Astrocyte (in vitro differentiated cells and primary cell): ENCODE data around the gene TMEM235. TPM values are rescaled to one million over a fixed set of nuclear protein-coding genes. Genes with fewer than 3 reads are reported as not detected.

Experiments
- DNase-seq: peaks from one replicate; pipeline ENCODE4 v3.0.0-alpha.2; 2010; ENCODE audit warnings: low read depth
- FAIRE-seq: peaks from 2 replicates; lab custom pipeline; 2011; peaks lifted over from hg19 to GRCh38; lab: Jason Lieb, UNC
- H2AFZ ChIP-seq: 2 replicates; pipeline ENCODE4 v1.6.0; 2012; ENCODE audit warnings: low read depth, low read length, inconsistent platforms
- H3K27ac ChIP-seq: 2 replicates; pipeline ENCODE4 v1.5.1; 2011; ENCODE audit warnings: low read depth, low read length, inconsistent platforms
- H3K27me3 ChIP-seq: 2 replicates; pipeline ENCODE4 v1.6.0; 2011; ENCODE audit warnings: low read length, inconsistent platforms; ENCODE audit not compliant: insufficient read depth
- H3K36me3 ChIP-seq: 2 replicates; pipeline ENCODE4 v1.5.1; 2011; ENCODE audit warnings: low read length, inconsistent platforms; ENCODE audit not compliant: insufficient read depth
- H3K4me1 ChIP-seq: 2 replicates; pipeline ENCODE4 v1.5.1; 2011; ENCODE audit warnings: low read length, inconsistent platforms; ENCODE audit not compliant: insufficient read depth
- H3K4me2 ChIP-seq: 2 replicates; pipeline ENCODE4 v1.6.0; 2012; ENCODE audit warnings: low read length, inconsistent platforms
- H3K4me3 ChIP-seq: 2 replicates; pipeline ENCODE4 v1.5.1; 2011; ENCODE audit warnings: low read depth, mild to moderate bottlenecking, low read length, inconsistent platforms; ENCODE audit not compliant: insufficient read depth
- H3K79me2 ChIP-seq: 2 replicates; pipeline ENCODE4 v1.6.0; 2012; ENCODE audit warnings: mild to moderate bottlenecking, low read length, inconsistent platforms; ENCODE audit not compliant: insufficient read depth
- H3K9ac ChIP-seq: 2 replicates; pipeline ENCODE4 v1.6.0; 2012; ENCODE audit warnings: mild to moderate bottlenecking, low read length, inconsistent platforms
- H3K9me3 ChIP-seq: 2 replicates; pipeline ENCODE4 v1.5.1; 2012; ENCODE audit warnings: low read depth, mild to moderate bottlenecking, low read length, inconsistent platforms; ENCODE audit not compliant: insufficient read depth
- H4K20me1 ChIP-seq: 2 replicates; pipeline ENCODE4 v1.6.0; 2012; ENCODE audit warnings: low read length, inconsistent platforms; ENCODE audit not compliant: insufficient read depth
- H3K27ac Mint-ChIP-seq: one replicate; pipeline ENCODE4 v1.8.0; 2021; ENCODE audit warnings: mild to moderate bottlenecking, mixed read lengths; ENCODE audit not compliant: unreplicated experiment
- H3K27me3 Mint-ChIP-seq: one replicate; pipeline ENCODE4 v1.8.0; 2021; ENCODE audit warnings: low read depth, mixed read lengths; ENCODE audit not compliant: unreplicated experiment
- H3K36me3 Mint-ChIP-seq: one replicate; pipeline ENCODE4 v1.8.0; 2021; ENCODE audit warnings: low read depth, mixed read lengths; ENCODE audit not compliant: unreplicated experiment
- H3K4me1 Mint-ChIP-seq: one replicate; pipeline ENCODE4 v1.8.0; 2021; ENCODE audit warnings: low read depth, mixed read lengths; ENCODE audit not compliant: unreplicated experiment
- H3K4me3 Mint-ChIP-seq: one replicate; pipeline ENCODE4 v1.8.0; 2021; ENCODE audit warnings: mild to moderate bottlenecking, moderate library complexity, mixed read lengths; ENCODE audit not compliant: unreplicated experiment
- H3K9me3 Mint-ChIP-seq: one replicate; pipeline ENCODE4 v1.8.0; 2021; ENCODE audit warnings: mild to moderate bottlenecking, mixed read lengths; ENCODE audit not compliant: unreplicated experiment
- CTCF ChIP-seq: IDR thresholded peaks from 2 replicates; pipeline ENCODE4 v1.5.1; 2011; ENCODE audit warnings: low read depth, mild to moderate bottlenecking, inconsistent platforms, low read length, moderate library complexity; ENCODE audit not compliant: insufficient read depth
- EZH2 ChIP-seq: IDR thresholded peaks from 2 replicates; pipeline ENCODE4 v1.6.1; 2012; ENCODE audit warnings: mild to moderate bottlenecking, low read length, inconsistent platforms; ENCODE audit not compliant: insufficient read depth
- total RNA-seq: library from RNA; stranded (reverse); gene quantifications from 2 replicates; pipeline ENCODE4 v1.2.1, GENCODE V29; 2021

The TMEM235 gene
- total RNA-seq, 1 donor from 2014 or later, result not detected

GRCh38 chr17:78206298-78206697 lies 25.1 kb upstream of the TMEM235 start:
- H3K4me1 ChIP-seq, result no peaks in the 10 kb centered on the region
- H3K4me3 ChIP-seq, result no peak overlapping the region
- Mint-ChIP-seq H3K36me3 (peaks cover 10% of the 10 kb centered on the region), H3K27ac (no peak overlapping the region), H3K9me3 (peaks cover 2% of the 10 kb centered on the region), H3K4me3 (no peak overlapping the region), H3K4me1 (peaks cover 3% of the 10 kb centered on the region), H3K27me3 (no peaks in the 10 kb centered on the region)
- no peaks in the 10 kb centered on the region for H3K27me3 ChIP-seq
- H4K20me1 ChIP-seq, result no peaks in the 10 kb centered on the region
- no peak overlapping the region for H3K27ac ChIP-seq
- no peaks in the 10 kb centered on the region for H3K79me2 ChIP-seq
- H3K36me3 ChIP-seq, result no peaks in the 10 kb centered on the region
- H3K4me2 ChIP-seq, result no peak overlapping the region
- no peak overlapping the region for H2AFZ ChIP-seq
- DNase-seq, result no peak
- no peaks in the 10 kb centered on the region for H3K9me3 ChIP-seq
- no peak for FAIRE-seq
- no peak overlapping the region for H3K9ac ChIP-seq
- no peak for TF ChIP-seq EZH2
- no peak for TF ChIP-seq CTCF

DNA sequence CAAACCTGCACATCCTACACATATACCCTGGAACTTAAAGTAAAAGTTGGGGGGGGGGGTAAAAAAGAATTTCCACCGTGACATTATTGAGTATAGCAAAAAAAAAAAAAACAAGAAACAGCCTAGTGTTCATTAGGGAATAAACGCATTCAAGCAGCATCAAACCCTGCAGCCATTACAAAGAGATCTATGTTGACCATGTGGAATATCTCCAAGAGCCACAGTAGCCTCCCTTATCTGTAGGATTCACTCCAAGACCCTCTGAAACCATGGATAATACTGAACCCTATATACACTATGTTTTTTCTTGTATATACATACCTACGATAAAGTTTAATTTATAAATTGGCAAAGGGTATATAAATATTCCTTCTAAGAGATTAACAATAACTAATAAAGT lies 22.9 kb upstream of the TMEM235 start:
- no peaks in the 10 kb centered on the region for H3K27me3 ChIP-seq
- H3K4me1 Mint-ChIP-seq, result peaks cover 4% of the 10 kb centered on the region
- no peak for FAIRE-seq

More for the DNA sequence above, 22.9 kb upstream of the TMEM235 start:
- H3K27ac ChIP-seq, result no peak overlapping the region
- DNase-seq, result no peak
- no peaks in the 10 kb centered on the region for H4K20me1 ChIP-seq
- no peak overlapping the region for H3K4me3 ChIP-seq
- H3K9ac ChIP-seq, result no peak overlapping the region
- Mint-ChIP-seq H3K4me3 (no peak overlapping the region), H3K36me3 (peaks cover 10% of the 10 kb centered on the region), H3K27ac (no peak overlapping the region), H3K27me3 (no peaks in the 10 kb centered on the region), H3K9me3 (peaks cover 2% of the 10 kb centered on the region)
- H2AFZ ChIP-seq, result no peak overlapping the region
- H3K4me1 ChIP-seq, result no peaks in the 10 kb centered on the region
- H3K4me2 ChIP-seq, result no peak overlapping the region
- no peaks in the 10 kb centered on the region for H3K79me2 ChIP-seq
- H3K36me3 ChIP-seq, result no peaks in the 10 kb centered on the region
- H3K9me3 ChIP-seq, result no peaks in the 10 kb centered on the region
- TF ChIP-seq CTCF, result no peak
- TF ChIP-seq EZH2, result no peak
